ENCODE measurements around the gene COA3.

The COA3 gene

GRCh38 chr17:42798383-42799380 lies at the start of gene COA3, which contains the start of gene CNTD1:
Gene COA3 (minus strand): TSS chr17:42798704. CDS start chr17:42798681, 23 bp downstream.
Gene CNTD1 (plus strand): TSS chr17:42798861. CDS start chr17:42799068, 207 bp downstream.
- DNase-seq = peak; percentile 78

GRCh38 chr17:42848093-42848492 lies 49.6 kb upstream of the COA3 start:
- no peak for DNase-seq

- DNase-seq = no peak
Measured at GRCh38 chr17:42846594-42847280, 48.2 kb upstream of the COA3 start.

GRCh38 chr17:42845918-42846593 lies 47.6 kb upstream of the COA3 start:
- DNase-seq = no peak

GRCh38 chr17:42845556-42845917 lies 47.0 kb upstream of the COA3 start:
- no peak for DNase-seq

- DNase-seq = no peak
Measured at GRCh38 chr17:42844761-42845555, 46.5 kb upstream of the COA3 start.

GRCh38 chr17:42844271-42844670 lies 45.8 kb upstream of the COA3 start, which contains the start of gene AOC2:
Gene AOC2 (plus strand): TSS chr17:42844580. CDS start chr17:42844627, 47 bp downstream.
- no peak for DNase-seq

- peak; percentile 43 for DNase-seq
Measured at GRCh38 chr17:42843358-42843934, 44.9 kb upstream of the COA3 start.

GRCh38 chr17:42841975-42842685 lies 43.6 kb upstream of the COA3 start:
- DNase-seq = no peak

- no peak for DNase-seq
Measured at GRCh38 chr17:42835732-42836131, 37.2 kb upstream of the COA3 start.

GRCh38 chr17:42833767-42834422 lies 35.4 kb upstream of the COA3 start:
- peak; percentile 71 for DNase-seq

GRCh38 chr17:42832934-42833766 lies 34.6 kb upstream of the COA3 start, which contains the start of gene PSME3:
Gene PSME3 (plus strand): TSS chr17:42833397. CDS start chr17:42833632, 235 bp downstream.
- DNase-seq = peak; percentile 88

GRCh38 chr17:42832213-42832933 lies 33.9 kb upstream of the COA3 start:
- DNase-seq = peak; percentile 43

- no peak for DNase-seq
Measured at GRCh38 chr17:42830971-42831370, 32.5 kb upstream of the COA3 start.

GRCh38 chr17:42827472-42827871 lies 29.0 kb upstream of the COA3 start:
- DNase-seq = no peak

- no peak for DNase-seq
Measured at GRCh38 chr17:42821176-42821575, 22.7 kb upstream of the COA3 start.

GRCh38 chr17:42819939-42820535 lies 21.5 kb upstream of the COA3 start:
- DNase-seq = peak; percentile 74

- DNase-seq = no peak
Measured at GRCh38 chr17:42818379-42818778, 19.9 kb upstream of the COA3 start.

Measured in NCI-H146 (cell line).